Fibroblast of villous mesenchyme (primary cell): ENCODE data around the gene OSBPL3. TPM values are rescaled to one million over a fixed set of nuclear protein-coding genes. Genes with fewer than 3 reads are reported as not detected.

ENCODE experiments used
- DNase-seq: peaks from one replicate; pipeline ENCODE4 v3.0.0-alpha.2; 2010; ENCODE audit warnings: low read depth
- H3K4me3 ChIP-seq: 2 replicates; pipeline ENCODE4 v1.5.1; 2011; ENCODE audit warnings: low read depth, mild to moderate bottlenecking, low read length
- total RNA-seq: library from RNA; depleted of rRNA; stranded (reverse); fragments of >200 nt; gene quantifications from 2 replicates; pipeline ENCODE4 v1.2.3, GENCODE V29; 2012
- TF ChIP-seq, protein P1 (sequence below): IDR thresholded peaks from 2 replicates; pipeline ENCODE4 v1.5.1; 2012; ENCODE audit warnings: low read depth, mild to moderate bottlenecking, low read length; ENCODE audit not compliant: insufficient read depth

OSBPL3 gene
- total RNA-seq, 1 donor, result 39.3 TPM

- DNase-seq, result peak; percentile 76
- TF ChIP-seq, protein P1, sequence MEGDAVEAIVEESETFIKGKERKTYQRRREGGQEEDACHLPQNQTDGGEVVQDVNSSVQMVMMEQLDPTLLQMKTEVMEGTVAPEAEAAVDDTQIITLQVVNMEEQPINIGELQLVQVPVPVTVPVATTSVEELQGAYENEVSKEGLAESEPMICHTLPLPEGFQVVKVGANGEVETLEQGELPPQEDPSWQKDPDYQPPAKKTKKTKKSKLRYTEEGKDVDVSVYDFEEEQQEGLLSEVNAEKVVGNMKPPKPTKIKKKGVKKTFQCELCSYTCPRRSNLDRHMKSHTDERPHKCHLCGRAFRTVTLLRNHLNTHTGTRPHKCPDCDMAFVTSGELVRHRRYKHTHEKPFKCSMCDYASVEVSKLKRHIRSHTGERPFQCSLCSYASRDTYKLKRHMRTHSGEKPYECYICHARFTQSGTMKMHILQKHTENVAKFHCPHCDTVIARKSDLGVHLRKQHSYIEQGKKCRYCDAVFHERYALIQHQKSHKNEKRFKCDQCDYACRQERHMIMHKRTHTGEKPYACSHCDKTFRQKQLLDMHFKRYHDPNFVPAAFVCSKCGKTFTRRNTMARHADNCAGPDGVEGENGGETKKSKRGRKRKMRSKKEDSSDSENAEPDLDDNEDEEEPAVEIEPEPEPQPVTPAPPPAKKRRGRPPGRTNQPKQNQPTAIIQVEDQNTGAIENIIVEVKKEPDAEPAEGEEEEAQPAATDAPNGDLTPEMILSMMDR, result no peak
- no peak overlapping the region for H3K4me3 ChIP-seq
Observed at GRCh38 chr7:24882989-24883621, 96.9 kb downstream of the OSBPL3 start.

GRCh38 chr7:24881623-24882022 is 98.4 kb downstream of the OSBPL3 start:
- TF ChIP-seq, protein P1, result peak; percentile 28
- no peak for DNase-seq

GRCh38 chr7:24880886-24881285 is 99.1 kb downstream of the OSBPL3 start:
- H3K4me3 ChIP-seq, result no peak overlapping the region
- TF ChIP-seq, protein P1, result no peak
- no peak for DNase-seq

More at GRCh38 chr7:24881623-24882022, 98.4 kb downstream of the OSBPL3 start:
- no peak overlapping the region for H3K4me3 ChIP-seq

DNA sequence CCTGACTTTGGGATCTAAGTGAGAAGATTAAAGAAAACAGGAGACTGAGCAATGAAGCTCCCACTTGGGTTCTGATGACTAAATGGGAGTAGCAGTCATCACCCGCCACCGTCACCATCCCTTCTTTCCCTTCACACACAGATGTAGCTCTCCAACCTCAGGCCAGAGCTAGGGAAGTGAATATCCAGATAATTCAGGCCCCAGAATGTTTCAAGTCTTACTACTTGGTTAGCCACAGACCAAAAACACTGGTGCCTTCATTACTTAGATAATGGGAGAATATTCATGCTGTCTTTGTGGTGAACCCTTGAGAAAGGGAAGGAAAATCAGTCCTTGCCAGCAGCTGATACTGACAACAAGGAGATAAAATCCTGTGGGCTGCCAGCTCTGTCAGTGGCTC is 100.7 kb downstream of the OSBPL3 start:
- DNase-seq, result no peak
- TF ChIP-seq, protein P1, result no peak
- no peak overlapping the region for H3K4me3 ChIP-seq

DNA sequence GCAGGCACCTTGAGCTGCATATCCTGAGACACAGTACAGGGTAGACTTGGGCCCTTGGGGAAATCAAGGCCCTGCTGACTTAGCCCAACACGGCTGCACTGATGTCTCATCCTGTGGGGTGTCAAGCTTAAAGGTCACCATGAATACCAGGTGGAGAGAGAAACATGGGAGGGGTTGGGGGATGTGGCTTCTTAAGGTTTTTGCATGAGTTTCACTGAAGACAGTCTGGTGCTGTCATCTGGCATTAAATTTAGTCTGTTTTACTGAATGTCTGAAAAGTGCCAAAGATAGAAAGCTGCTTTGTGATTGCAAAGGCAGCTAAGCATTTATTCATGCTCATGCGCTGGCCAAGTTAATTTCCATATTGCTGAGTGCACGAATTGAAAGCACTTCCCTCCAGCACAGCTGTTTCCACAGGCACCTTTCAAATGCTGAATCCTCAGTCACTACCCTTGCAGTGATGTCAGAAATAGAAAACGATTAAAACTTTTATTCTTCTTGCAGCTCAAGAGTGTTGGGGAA is 102.1 kb downstream of the OSBPL3 start:
- DNase-seq, result peak; percentile 37
- H3K4me3 ChIP-seq, result no peak overlapping the region
- TF ChIP-seq, protein P1, result no peak

GRCh38 chr7:24874791-24875190 is 105.2 kb downstream of the OSBPL3 start:
- no peak overlapping the region for H3K4me3 ChIP-seq
- DNase-seq, result no peak
- TF ChIP-seq, protein P1, result no peak

GRCh38 chr7:24873944-24874343 is 106.0 kb downstream of the OSBPL3 start:
- no peak for DNase-seq

More at GRCh38 chr7:24873944-24874343, 106.0 kb downstream of the OSBPL3 start:
- TF ChIP-seq, protein P1, result no peak
- H3K4me3 ChIP-seq, result no peak overlapping the region
